Measurements from ENCODE around the gene LMAN2. TPM values are rescaled to one million over a fixed set of nuclear protein-coding genes. Genes with fewer than 3 reads are reported as not detected.

LMAN2 gene
- total RNA-seq, 4 donors from 2014 or later: 236 to 322 (median 293) TPM

GRCh38 chr5:177330991-177331842, 20.3 kb downstream of the LMAN2 start:
- Histone ChIP-seq H3K27me3 (no peaks in the 10 kb centered on the region), H3K36me3 (peaks cover 0 to 34% (median 13%) of the 10 kb centered on the region in 4 donors), H3K9me3 (no peaks in the 10 kb centered on the region), H3K27ac (no peak overlapping the region), H3K4me1 (peaks cover 0 to 3% (median 1%) of the 10 kb centered on the region in 4 donors), H3K4me3 (no peak overlapping the region)
- intact Hi-C loops (cut with DNase I; ENCODE audit: low total_unique reads): no loop called here
- 80 to 81% methylated on average over 3 to 27 of the region's 27 CpGs for WGBS, 2 donors (ENCODE audit: low coverage in 1 of 2)
- in situ Hi-C loops (cut with MboI; ENCODE audit: low pct_ligation_motif_present in 1 of 4, low pct_unique_long_range_greater_than_20kb in 1 of 4, low sequenced_read_pairs in 3 of 4): no loop called here
- TF ChIP-seq EP300 (IDR thresholded peaks at IDR 0.05; ENCODE audit: low read depth) (no peak), POLR2A (IDR thresholded peaks at IDR 0.05) (no peak), POLR2AphosphoS5 (IDR thresholded peaks at IDR 0.05) (no peak), CTCF (IDR thresholded peaks at IDR 0.05) (no peak)
- DNase-seq: no peak

GRCh38 chr5:177329883-177330282, 21.6 kb downstream of the LMAN2 start:
- intact Hi-C loops (cut with DNase I; ENCODE audit: low total_unique reads): no loop called here
- 93% methylated on average over 6 of the region's 6 CpGs; no CpG with 5 or more reads in 1 of the 2 donors for WGBS, 2 donors (ENCODE audit: low coverage in 1 of 2)

GRCh38 chr5:177328545-177329231, 22.8 kb downstream of the LMAN2 start:
- H3K4me1 ChIP-seq: peaks cover 0 to 13% (median 5%) of the 10 kb centered on the region in 4 donors
- no peak for DNase-seq
- no peak for TF ChIP-seq CTCF (IDR thresholded peaks at IDR 0.05)
- no peak for TF ChIP-seq EP300 (IDR thresholded peaks at IDR 0.05; ENCODE audit: low read depth)
- no peak for TF ChIP-seq POLR2AphosphoS5 (IDR thresholded peaks at IDR 0.05)
- no peak for TF ChIP-seq POLR2A (IDR thresholded peaks at IDR 0.05)
- H3K9me3 ChIP-seq: no peaks in the 10 kb centered on the region
- no peaks in the 10 kb centered on the region for H3K27me3 ChIP-seq
- no peak overlapping the region for H3K4me3 ChIP-seq
- in situ Hi-C loops (cut with MboI; ENCODE audit: low pct_ligation_motif_present in 1 of 4, low pct_unique_long_range_greater_than_20kb in 1 of 4, low sequenced_read_pairs in 3 of 4) (no loop called here), intact Hi-C loops (cut with DNase I; ENCODE audit: low total_unique reads) (no loop called here)
- no peak overlapping the region for H3K27ac ChIP-seq
- peaks cover 0 to 10% (median 2%) of the 10 kb centered on the region in 4 donors for H3K36me3 ChIP-seq
- WGBS, 2 donors (ENCODE audit: low coverage in 1 of 2): 89 to 94% methylated on average over 8 to 19 of the region's 19 CpGs

More at GRCh38 chr5:177329883-177330282, 21.6 kb downstream of the LMAN2 start:
- Histone ChIP-seq H3K27ac (no peak overlapping the region), H3K9me3 (no peaks in the 10 kb centered on the region), H3K27me3 (no peaks in the 10 kb centered on the region), H3K4me1 (peaks cover 0 to 13% (median 5%) of the 10 kb centered on the region in 4 donors), H3K36me3 (peaks cover 0 to 21% (median 7%) of the 10 kb centered on the region in 4 donors), H3K4me3 (no peak overlapping the region)
- in situ Hi-C loops (cut with MboI; ENCODE audit: low pct_ligation_motif_present in 1 of 4, low pct_unique_long_range_greater_than_20kb in 1 of 4, low sequenced_read_pairs in 3 of 4): no loop called here
- no peak for DNase-seq
- TF ChIP-seq POLR2A (IDR thresholded peaks at IDR 0.05): no peak
- no peak for TF ChIP-seq CTCF (IDR thresholded peaks at IDR 0.05)
- no peak for TF ChIP-seq EP300 (IDR thresholded peaks at IDR 0.05; ENCODE audit: low read depth)
- no peak for TF ChIP-seq POLR2AphosphoS5 (IDR thresholded peaks at IDR 0.05)

All from transverse colon (tissue), 4 donors.